ENCODE results near the gene TP53I13.

The TP53I13 gene

DNA sequence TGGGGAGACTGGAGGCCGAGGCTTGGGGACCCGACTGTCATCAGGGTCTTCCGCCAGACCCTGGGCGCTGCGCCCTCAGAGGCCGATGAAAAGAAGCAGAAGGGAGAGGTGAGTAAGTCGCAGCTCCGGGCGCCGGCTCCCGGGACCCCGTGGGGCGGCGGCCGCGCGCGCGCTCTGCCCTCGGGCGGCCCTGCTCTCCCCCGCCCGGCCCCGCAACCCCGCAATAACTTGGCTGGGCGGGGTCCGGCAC lies 1.3 kb upstream of the TP53I13 start:
- TF ChIP-seq, protein P1, sequence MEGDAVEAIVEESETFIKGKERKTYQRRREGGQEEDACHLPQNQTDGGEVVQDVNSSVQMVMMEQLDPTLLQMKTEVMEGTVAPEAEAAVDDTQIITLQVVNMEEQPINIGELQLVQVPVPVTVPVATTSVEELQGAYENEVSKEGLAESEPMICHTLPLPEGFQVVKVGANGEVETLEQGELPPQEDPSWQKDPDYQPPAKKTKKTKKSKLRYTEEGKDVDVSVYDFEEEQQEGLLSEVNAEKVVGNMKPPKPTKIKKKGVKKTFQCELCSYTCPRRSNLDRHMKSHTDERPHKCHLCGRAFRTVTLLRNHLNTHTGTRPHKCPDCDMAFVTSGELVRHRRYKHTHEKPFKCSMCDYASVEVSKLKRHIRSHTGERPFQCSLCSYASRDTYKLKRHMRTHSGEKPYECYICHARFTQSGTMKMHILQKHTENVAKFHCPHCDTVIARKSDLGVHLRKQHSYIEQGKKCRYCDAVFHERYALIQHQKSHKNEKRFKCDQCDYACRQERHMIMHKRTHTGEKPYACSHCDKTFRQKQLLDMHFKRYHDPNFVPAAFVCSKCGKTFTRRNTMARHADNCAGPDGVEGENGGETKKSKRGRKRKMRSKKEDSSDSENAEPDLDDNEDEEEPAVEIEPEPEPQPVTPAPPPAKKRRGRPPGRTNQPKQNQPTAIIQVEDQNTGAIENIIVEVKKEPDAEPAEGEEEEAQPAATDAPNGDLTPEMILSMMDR (IDR thresholded peaks at IDR 0.05; ENCODE audit: borderline replicate concordance, control extremely low read depth, extremely low read depth, insufficient read depth, missing control alignments): no peak
- DNase-seq (ENCODE audit: low spot score): no peak
- in situ Hi-C loops (cut with MboI; ENCODE audit: low sequenced_read_pairs, unreplicated experiment): no loop called here

DNA sequence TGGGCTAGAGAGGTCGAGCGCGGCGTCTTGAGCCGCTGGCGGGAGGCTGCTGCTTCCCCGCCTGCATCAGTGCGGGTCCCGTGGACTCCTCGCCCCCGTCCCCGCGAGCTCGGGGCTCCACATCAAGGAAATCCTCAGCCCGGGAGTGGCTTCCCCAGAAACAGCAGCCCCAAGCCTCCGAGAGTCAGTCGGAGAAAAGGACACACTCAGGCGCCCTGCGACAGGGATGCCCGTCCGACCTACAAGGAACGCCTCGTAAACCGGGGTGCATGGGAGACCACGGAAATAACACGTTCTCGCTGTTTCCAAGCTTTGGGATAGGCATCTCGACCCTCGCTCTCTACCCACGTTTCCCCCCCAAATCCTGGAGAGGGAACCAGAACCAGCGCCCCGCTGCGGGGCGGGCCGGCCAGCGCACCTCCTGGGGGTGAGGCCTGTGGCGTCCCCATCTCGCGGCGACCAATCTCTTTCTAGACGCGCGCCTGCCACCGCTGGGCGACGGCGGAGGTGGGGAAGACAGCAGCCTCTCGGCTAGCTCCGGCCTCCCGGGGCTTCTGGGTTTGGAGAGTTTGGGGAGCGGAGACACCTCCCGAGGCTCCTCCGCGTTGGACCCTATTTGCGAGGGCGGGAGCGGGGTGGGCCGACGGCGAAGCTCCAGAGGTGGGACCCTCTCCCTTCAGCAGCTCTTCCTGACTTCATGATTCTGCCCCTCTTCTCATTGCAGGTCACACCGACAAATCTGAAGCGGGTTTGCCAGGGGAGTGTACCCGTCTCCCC lies 759 bp upstream of the TP53I13 start:
- TF ChIP-seq, protein P1 (IDR thresholded peaks at IDR 0.05; ENCODE audit: borderline replicate concordance, control extremely low read depth, extremely low read depth, insufficient read depth, missing control alignments): peak; percentile 46
- peak; percentile 87 for DNase-seq (ENCODE audit: low spot score)
- in situ Hi-C loops (cut with MboI; ENCODE audit: low sequenced_read_pairs, unreplicated experiment): no loop called here

DNA sequence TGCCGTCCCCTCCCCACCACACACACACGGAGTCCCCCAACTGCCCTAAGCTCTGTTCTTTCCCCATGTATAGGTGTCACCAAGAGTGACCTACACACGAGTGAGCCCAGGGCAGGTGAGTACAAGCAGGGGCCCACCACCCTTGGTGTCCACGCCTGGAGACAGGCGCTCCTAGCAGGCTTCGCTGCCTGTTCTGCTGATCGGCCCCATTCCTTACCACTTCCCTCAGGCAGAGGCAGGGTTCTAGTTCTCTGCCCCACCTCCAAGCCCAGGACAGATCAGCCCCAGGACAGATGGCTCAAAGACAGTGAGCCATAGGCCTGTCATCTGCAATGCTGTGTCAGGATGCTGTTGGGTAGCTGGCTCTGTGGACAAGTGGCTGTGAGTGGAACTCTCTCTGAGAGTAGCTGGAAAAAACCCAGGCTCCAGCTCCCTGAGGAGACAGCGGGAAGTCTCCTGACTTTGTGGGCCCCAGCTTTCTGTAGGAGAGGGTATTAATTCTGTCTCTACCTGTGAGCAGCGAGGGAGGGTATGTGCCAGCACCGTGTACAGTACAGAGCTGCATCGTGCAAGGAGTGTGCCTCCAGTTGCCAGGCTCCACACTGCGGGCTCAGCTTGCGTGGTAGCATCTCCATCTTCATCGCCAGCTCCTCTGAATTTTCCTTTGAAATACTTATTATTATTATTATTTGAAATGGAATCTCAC lies 897 bp downstream of the TP53I13 start:
- DNase-seq (ENCODE audit: low spot score): no peak
- TF ChIP-seq, protein P1 (IDR thresholded peaks at IDR 0.05; ENCODE audit: borderline replicate concordance, control extremely low read depth, extremely low read depth, insufficient read depth, missing control alignments): no peak
- in situ Hi-C loops (cut with MboI; ENCODE audit: low sequenced_read_pairs, unreplicated experiment): no loop called here

DNA sequence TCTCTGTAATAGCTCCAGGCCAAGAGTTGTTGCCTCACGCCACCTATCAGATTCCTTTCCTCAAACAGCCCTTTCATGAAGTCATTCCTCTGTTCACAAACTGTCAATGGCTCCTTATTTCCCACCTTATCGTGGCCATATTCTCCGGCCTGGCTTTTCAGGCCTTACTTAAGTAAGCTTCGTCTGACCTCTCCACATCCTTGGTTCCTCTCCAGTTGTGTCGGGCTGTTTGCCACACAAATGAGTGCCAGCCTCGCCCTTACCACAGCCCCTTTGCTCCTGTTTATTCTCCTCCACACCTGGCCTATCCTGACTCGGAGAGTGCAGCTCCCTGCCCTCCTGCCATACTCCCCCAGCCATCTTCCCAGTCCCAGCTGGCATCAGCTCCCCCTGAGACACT lies 2.0 kb downstream of the TP53I13 start:
- in situ Hi-C loops (cut with MboI; ENCODE audit: low sequenced_read_pairs, unreplicated experiment): no loop called here
- TF ChIP-seq, protein P1 (IDR thresholded peaks at IDR 0.05; ENCODE audit: borderline replicate concordance, control extremely low read depth, extremely low read depth, insufficient read depth, missing control alignments): no peak
- no peak for DNase-seq (ENCODE audit: low spot score)

DNA sequence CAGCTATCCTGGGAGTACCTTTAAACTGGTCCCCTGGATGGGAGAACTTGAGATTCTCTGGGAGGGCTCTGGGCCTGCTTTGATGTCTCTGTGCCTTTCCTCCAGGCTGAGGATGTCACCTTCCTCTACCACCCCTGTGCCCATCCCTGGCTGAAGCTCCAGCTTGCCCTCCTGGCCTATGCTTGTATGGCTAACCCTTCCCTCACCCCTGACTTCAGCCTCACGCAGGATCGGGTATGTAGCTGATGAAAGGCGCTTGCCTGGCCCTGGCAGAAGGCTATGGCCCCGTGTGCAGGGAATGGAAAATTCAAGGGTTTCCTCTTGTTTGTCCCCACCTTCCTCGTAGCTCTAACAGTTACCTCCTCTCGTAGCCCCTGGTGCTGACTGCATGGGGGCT lies 3.0 kb downstream of the TP53I13 start:
- DNase-seq (ENCODE audit: low spot score): no peak
- TF ChIP-seq, protein P1 (IDR thresholded peaks at IDR 0.05; ENCODE audit: borderline replicate concordance, control extremely low read depth, extremely low read depth, insufficient read depth, missing control alignments): no peak
- in situ Hi-C loops (cut with MboI; ENCODE audit: low sequenced_read_pairs, unreplicated experiment): no loop called here

DNA sequence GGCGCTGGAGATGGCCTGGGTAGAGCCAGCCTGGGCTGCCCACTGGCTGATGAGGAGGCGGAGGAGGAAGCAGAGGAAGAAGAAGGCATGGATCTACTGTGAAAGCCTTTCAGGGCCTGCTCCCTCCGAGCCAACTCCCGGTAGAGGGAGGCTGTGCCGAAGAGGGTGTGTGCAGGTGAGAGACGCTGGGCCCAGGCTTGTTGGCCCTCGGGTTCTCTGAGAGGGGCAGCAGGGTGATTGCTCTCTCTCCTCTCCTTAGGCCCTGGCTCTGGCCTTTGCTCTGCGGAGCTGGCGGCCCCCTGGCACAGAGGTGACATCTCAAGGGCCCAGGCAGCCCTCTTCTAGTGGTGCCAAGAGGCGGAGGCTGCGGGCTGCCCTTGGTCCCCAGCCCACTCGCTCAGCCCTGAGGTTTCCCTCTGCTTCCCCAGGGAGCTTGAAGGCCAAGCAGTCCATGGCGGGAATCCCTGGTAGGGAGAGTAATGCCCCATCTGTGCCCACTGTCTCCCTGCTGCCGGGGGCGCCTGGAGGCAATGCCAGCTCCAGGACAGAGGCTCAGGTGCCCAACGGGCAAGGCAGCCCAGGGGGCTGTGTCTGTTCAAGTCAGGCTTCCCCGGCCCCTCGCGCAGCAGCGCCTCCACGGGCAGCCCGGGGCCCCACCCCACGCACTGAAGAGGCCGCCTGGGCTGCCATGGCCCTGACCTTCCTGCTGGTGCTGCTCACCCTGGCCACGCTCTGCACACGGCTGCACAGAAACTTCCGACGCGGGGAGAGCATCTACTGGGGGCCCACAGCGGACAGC lies 3.6 kb downstream of the TP53I13 start:
- in situ Hi-C loops (cut with MboI; ENCODE audit: low sequenced_read_pairs, unreplicated experiment): no loop called here
- TF ChIP-seq, protein P1 (IDR thresholded peaks at IDR 0.05; ENCODE audit: borderline replicate concordance, control extremely low read depth, extremely low read depth, insufficient read depth, missing control alignments): no peak
- no peak for DNase-seq (ENCODE audit: low spot score)
